Breast epithelium (tissue), 4 donors: ENCODE data around the gene WWC2. TPM values are rescaled to one million over a fixed set of nuclear protein-coding genes. Genes with fewer than 3 reads are reported as not detected.
A peak's percentile ranks its signal among the peaks of the same experiment; 100 is the strongest.

ENCODE experiments used
- DNase-seq, 2 donors: peaks; one replicate each; pipeline ENCODE4 v3.0.0-alpha.2; 2019; ENCODE audit warnings: low spot score in 2 of 2
- H3K27ac ChIP-seq, 2 donors: fragments of 200-600 bp; sonication (generic) in 1 of 2; one replicate each; pipeline ENCODE4 v1.5.1; 2016 to 2019; ENCODE audit warnings: mild to moderate bottlenecking in 1 of 2
- H3K27me3 ChIP-seq, 2 donors: fragments of 200-600 bp; sonication (generic) in 1 of 2; one replicate each; pipeline versions ENCODE4 v1.5.1 to v1.6.0; 2017 to 2019; ENCODE audit warnings: control low read depth in 1 of 2, mild to moderate bottlenecking in 1 of 2
- H3K36me3 ChIP-seq: fragments of 200-600 bp; one replicate; pipeline ENCODE4 v1.5.1; 2019
- H3K4me1 ChIP-seq, 2 donors: fragments of 200-600 bp; sonication (generic); one replicate each; pipeline ENCODE4 v1.5.1; 2016 to 2019; ENCODE audit warnings: control low read depth in 1 of 2
- H3K4me3 ChIP-seq, 3 donors: fragments of 200-600 bp; sonication (generic); 1 replicate in 2 of 3; 2 replicates in 1 of 3; pipeline ENCODE4 v1.5.1; 2016 to 2019; ENCODE audit warnings: mild to moderate bottlenecking in 3 of 3, moderate library complexity in 2 of 3
- H3K9me3 ChIP-seq, 2 donors: fragments of 200-600 bp; sonication (generic) in 1 of 2; one replicate each; pipeline ENCODE4 v1.5.1; 2016 to 2019; ENCODE audit warnings: control low read depth in 1 of 2
- CTCF ChIP-seq, 3 donors: fragments of 450-650 bp; IDR thresholded peaks; one replicate each; pipeline ENCODE4 v1.5.1; 2016 to 2017; ENCODE audit warnings: antibody characterized with exemption in 3 of 3, mild to moderate bottlenecking in 3 of 3, moderate library complexity in 3 of 3
- POLR2A ChIP-seq: fragments of 450-650 bp; IDR thresholded peaks from one replicate; pipeline ENCODE4 v1.6.1; 2016; ENCODE audit warnings: antibody characterized with exemption, mild to moderate bottlenecking, moderate library complexity
- POLR2AphosphoS5 ChIP-seq, 3 donors: sonication (generic); formaldehyde crosslinking; IDR thresholded peaks; one replicate each; pipeline ENCODE4 v1.6.1; 2017; ENCODE audit warnings: antibody characterized with exemption in 3 of 3
- intact Hi-C: fragments of 100-400 bp; cut with DNase I; formaldehyde crosslinking; loops from one replicate; pipeline ENCODE4 v1.15.1; 2023; ENCODE audit warnings: low total_unique reads
- total RNA-seq, 3 donors: library from RNA; depleted of rRNA; stranded (reverse); fragments of >200 nt; gene quantifications; one replicate each; pipeline ENCODE4 v1.1.0, GENCODE V29; 2016

Gene WWC2
- total RNA-seq, 3 donors from 2014 or later: 37.4 to 40.4 (median 40.3) TPM

GRCh38 chr4:183256756-183257385 lies 157.8 kb downstream of the WWC2 start:
- no peaks in the 10 kb centered on the region for H3K36me3 ChIP-seq
- H3K4me1 ChIP-seq: no peaks in the 10 kb centered on the region
- no peak overlapping the region for H3K27ac ChIP-seq
- intact Hi-C loops: loop anchor here (10.0 kb wide), 1 partner anchor 322 kb away; no protein-coding TSS in a partner anchor
- TF ChIP-seq POLR2AphosphoS5 (IDR thresholded peaks at IDR 0.05) (no peak), CTCF (IDR thresholded peaks at IDR 0.05) (peak; percentile 20 to 62 (median 37)), POLR2A (no peak)
- H3K9me3 ChIP-seq: no peaks in the 10 kb centered on the region
- DNase-seq: no peak
- H3K4me3 ChIP-seq: no peak overlapping the region
- H3K27me3 ChIP-seq: no peaks in the 10 kb centered on the region

- H3K4me1 ChIP-seq: no peaks in the 10 kb centered on the region
- no peak for DNase-seq
- H3K36me3 ChIP-seq: no peaks in the 10 kb centered on the region
- intact Hi-C loops: loop anchor here (10.0 kb wide), 1 partner anchor 323 kb away; no protein-coding TSS in a partner anchor
- H3K27me3 ChIP-seq: no peaks in the 10 kb centered on the region
- H3K27ac ChIP-seq: no peak overlapping the region
- H3K9me3 ChIP-seq: no peaks in the 10 kb centered on the region
- TF ChIP-seq POLR2A (no peak), POLR2AphosphoS5 (IDR thresholded peaks at IDR 0.05) (no peak), CTCF (IDR thresholded peaks at IDR 0.05) (no peak)
- no peak overlapping the region for H3K4me3 ChIP-seq
Observed at GRCh38 chr4:183257808-183258207, 158.8 kb downstream of the WWC2 start.

GRCh38 chr4:183260491-183261151 lies 161.6 kb downstream of the WWC2 start:
- Histone ChIP-seq H3K36me3 (no peaks in the 10 kb centered on the region), H3K4me1 (no peaks in the 10 kb centered on the region), H3K27ac (peak overlapping the region in 1 of 2 donors; percentile 4), H3K4me3 (no peak overlapping the region), H3K27me3 (no peaks in the 10 kb centered on the region), H3K9me3 (no peaks in the 10 kb centered on the region)
- TF ChIP-seq POLR2A (no peak), CTCF (IDR thresholded peaks at IDR 0.05) (no peak), POLR2AphosphoS5 (IDR thresholded peaks at IDR 0.05) (no peak)
- DNase-seq: no peak
- intact Hi-C loops: no loop called here

- Histone ChIP-seq H3K36me3 (no peaks in the 10 kb centered on the region), H3K4me1 (no peaks in the 10 kb centered on the region), H3K4me3 (no peak overlapping the region), H3K27me3 (no peaks in the 10 kb centered on the region), H3K9me3 (no peaks in the 10 kb centered on the region), H3K27ac (peak overlapping the region; percentile 60 to 65)
- intact Hi-C loops: no loop called here
- TF ChIP-seq POLR2A: no peak
- TF ChIP-seq CTCF (IDR thresholded peaks at IDR 0.05): peak; percentile 72 to 83 (median 79)
- peak; percentile 67 to 79 for DNase-seq
Observed at GRCh38 chr4:183261953-183262775, 163.1 kb downstream of the WWC2 start.

GRCh38 chr4:183262776-183263100 lies 163.7 kb downstream of the WWC2 start:
- H3K4me3 ChIP-seq: no peak overlapping the region
- no peaks in the 10 kb centered on the region for H3K36me3 ChIP-seq
- H3K27ac ChIP-seq: no peak overlapping the region
- no peaks in the 10 kb centered on the region for H3K27me3 ChIP-seq
- H3K9me3 ChIP-seq: no peaks in the 10 kb centered on the region
- no peak for DNase-seq
- TF ChIP-seq POLR2A (no peak), CTCF (IDR thresholded peaks at IDR 0.05) (peak in 1 of 3 donors; percentile 2)
- intact Hi-C loops: loop anchor here (1.0 kb wide), 1 partner anchor 180 kb away; no protein-coding TSS in a partner anchor
- no peaks in the 10 kb centered on the region for H3K4me1 ChIP-seq
